HL-60 (cell line): ENCODE measurements around the gene MAP4K4.

Source experiments
- DNase-seq, 2 experiments: peaks; one replicate each; pipeline ENCODE4 v3.0.0-alpha.2; 2010 to 2020; ENCODE audit warnings: low read depth in 1 of 2, low spot score in 1 of 2
- H3K27ac ChIP-seq: fragments of 250-450 bp; sonication (Bioruptor Pico); replicated peaks from 2 replicates; pipeline ENCODE4 v1.5.1; 2020; ENCODE audit warnings: mild to moderate bottlenecking, moderate library complexity
- H3K27me3 ChIP-seq: fragments of 250-450 bp; sonication (Bioruptor Pico); 2 replicates; pipeline ENCODE4 v1.5.1; 2021; ENCODE audit warnings: mild to moderate bottlenecking, moderate library complexity; ENCODE audit not compliant: insufficient read depth, poor library complexity, severe bottlenecking
- H3K4me3 ChIP-seq: replicated peaks from 2 replicates; pipeline ENCODE4 v1.5.1; 2011; ENCODE audit warnings: mild to moderate bottlenecking, control low read depth, low read length; ENCODE audit not compliant: insufficient read depth
- GABPA ChIP-seq: IDR thresholded peaks from 2 replicates; pipeline ENCODE4 v1.6.1; 2012; ENCODE audit warnings: low read depth
- POLR2AphosphoS5 ChIP-seq: IDR thresholded peaks from 2 replicates; pipeline ENCODE4 v1.6.1; 2012; ENCODE audit warnings: low read depth
- SPI1 ChIP-seq: IDR thresholded peaks from 2 replicates; pipeline ENCODE4 v1.6.1; 2012; ENCODE audit warnings: low read depth, mild to moderate bottlenecking, borderline replicate concordance
- TF ChIP-seq, protein P1 (sequence below): IDR thresholded peaks from 2 replicates; pipeline ENCODE4 v1.6.1; 2012; ENCODE audit warnings: low read depth; ENCODE audit not compliant: insufficient replicate concordance
- TF ChIP-seq, protein P2 (sequence below): IDR thresholded peaks from one replicate; pipeline ENCODE4 v1.5.1; 2011; ENCODE audit warnings: low read length, control low read depth, inconsistent platforms; ENCODE audit not compliant: insufficient read depth

The MAP4K4 gene

DNA sequence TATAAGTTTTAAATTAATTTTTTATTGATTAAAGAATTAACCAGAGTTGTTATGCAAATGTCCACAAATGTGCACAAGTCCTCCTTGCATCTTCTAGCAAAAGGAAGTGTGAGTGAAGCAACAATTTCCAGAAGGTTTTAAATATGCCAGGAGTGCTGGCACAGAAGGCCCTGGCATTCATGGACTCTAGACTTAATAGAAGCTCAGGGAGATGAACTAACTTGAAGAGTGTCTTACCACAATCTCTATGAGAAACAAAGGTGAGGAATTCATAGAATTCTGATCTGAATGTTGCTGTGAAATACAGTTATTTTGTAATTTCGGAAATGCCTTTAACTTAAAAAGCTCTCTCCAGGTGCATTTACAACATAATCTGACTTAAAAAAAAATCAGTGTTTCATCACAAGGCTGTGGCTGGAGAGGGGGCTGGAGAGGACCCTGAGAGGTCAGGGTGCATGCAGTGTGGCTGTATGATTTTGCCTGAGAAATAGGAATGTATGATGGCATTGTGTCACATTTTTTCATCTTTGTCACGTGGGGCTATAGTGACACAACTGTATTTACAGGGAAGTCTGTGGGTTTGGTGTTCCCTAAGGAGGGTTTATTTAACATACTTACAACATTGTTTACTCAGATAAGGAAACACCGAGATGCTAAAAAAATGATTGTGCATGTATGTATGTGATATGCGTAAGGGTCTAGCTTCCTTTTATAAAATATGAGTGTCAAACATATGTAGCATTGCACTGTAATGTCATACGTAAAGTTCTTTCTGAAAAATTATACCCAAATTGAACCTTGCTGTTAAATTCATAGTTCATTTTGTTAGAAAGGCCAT, 66.2 kb downstream of the MAP4K4 start:
- peak; percentile 13 to 21 for DNase-seq

DNA sequence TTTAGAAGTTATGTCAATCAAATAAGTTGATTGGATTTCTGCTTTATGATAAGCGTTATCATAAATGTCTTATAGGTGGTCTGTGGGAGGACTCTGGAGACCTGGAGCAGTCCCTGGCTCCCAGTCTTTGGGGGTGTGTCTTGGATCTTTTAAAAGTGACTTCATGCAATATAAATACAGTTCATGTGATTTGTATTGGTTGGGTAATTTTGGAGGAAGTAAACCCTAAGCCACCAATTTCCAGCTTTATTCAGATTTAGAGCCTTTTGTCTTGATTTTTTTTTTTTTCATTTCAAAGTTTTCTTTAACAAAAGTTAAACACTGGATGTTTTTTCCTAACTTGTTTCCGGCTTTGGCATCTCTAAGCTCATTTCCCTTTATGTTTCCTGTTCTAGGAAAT, 68.8 kb downstream of the MAP4K4 start:
- no peak for DNase-seq
- H3K27ac ChIP-seq: no peak overlapping the region
- H3K4me3 ChIP-seq: no peak overlapping the region
- H3K27me3 ChIP-seq: no peaks in the 10 kb centered on the region
- TF ChIP-seq SPI1: no peak
- no peak for TF ChIP-seq GABPA
- TF ChIP-seq, protein P1, sequence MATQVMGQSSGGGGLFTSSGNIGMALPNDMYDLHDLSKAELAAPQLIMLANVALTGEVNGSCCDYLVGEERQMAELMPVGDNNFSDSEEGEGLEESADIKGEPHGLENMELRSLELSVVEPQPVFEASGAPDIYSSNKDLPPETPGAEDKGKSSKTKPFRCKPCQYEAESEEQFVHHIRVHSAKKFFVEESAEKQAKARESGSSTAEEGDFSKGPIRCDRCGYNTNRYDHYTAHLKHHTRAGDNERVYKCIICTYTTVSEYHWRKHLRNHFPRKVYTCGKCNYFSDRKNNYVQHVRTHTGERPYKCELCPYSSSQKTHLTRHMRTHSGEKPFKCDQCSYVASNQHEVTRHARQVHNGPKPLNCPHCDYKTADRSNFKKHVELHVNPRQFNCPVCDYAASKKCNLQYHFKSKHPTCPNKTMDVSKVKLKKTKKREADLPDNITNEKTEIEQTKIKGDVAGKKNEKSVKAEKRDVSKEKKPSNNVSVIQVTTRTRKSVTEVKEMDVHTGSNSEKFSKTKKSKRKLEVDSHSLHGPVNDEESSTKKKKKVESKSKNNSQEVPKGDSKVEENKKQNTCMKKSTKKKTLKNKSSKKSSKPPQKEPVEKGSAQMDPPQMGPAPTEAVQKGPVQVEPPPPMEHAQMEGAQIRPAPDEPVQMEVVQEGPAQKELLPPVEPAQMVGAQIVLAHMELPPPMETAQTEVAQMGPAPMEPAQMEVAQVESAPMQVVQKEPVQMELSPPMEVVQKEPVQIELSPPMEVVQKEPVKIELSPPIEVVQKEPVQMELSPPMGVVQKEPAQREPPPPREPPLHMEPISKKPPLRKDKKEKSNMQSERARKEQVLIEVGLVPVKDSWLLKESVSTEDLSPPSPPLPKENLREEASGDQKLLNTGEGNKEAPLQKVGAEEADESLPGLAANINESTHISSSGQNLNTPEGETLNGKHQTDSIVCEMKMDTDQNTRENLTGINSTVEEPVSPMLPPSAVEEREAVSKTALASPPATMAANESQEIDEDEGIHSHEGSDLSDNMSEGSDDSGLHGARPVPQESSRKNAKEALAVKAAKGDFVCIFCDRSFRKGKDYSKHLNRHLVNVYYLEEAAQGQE: no peak
- TF ChIP-seq, protein P2, sequence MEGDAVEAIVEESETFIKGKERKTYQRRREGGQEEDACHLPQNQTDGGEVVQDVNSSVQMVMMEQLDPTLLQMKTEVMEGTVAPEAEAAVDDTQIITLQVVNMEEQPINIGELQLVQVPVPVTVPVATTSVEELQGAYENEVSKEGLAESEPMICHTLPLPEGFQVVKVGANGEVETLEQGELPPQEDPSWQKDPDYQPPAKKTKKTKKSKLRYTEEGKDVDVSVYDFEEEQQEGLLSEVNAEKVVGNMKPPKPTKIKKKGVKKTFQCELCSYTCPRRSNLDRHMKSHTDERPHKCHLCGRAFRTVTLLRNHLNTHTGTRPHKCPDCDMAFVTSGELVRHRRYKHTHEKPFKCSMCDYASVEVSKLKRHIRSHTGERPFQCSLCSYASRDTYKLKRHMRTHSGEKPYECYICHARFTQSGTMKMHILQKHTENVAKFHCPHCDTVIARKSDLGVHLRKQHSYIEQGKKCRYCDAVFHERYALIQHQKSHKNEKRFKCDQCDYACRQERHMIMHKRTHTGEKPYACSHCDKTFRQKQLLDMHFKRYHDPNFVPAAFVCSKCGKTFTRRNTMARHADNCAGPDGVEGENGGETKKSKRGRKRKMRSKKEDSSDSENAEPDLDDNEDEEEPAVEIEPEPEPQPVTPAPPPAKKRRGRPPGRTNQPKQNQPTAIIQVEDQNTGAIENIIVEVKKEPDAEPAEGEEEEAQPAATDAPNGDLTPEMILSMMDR: no peak
- TF ChIP-seq POLR2AphosphoS5: no peak

More for the DNA sequence above, 66.2 kb downstream of the MAP4K4 start:
- Histone ChIP-seq H3K27ac (no peak overlapping the region), H3K4me3 (no peak overlapping the region), H3K27me3 (no peaks in the 10 kb centered on the region)
- TF ChIP-seq, protein P2: no peak
- no peak for TF ChIP-seq SPI1
- TF ChIP-seq GABPA: no peak
- TF ChIP-seq POLR2AphosphoS5: no peak
- TF ChIP-seq, protein P1: no peak

DNA sequence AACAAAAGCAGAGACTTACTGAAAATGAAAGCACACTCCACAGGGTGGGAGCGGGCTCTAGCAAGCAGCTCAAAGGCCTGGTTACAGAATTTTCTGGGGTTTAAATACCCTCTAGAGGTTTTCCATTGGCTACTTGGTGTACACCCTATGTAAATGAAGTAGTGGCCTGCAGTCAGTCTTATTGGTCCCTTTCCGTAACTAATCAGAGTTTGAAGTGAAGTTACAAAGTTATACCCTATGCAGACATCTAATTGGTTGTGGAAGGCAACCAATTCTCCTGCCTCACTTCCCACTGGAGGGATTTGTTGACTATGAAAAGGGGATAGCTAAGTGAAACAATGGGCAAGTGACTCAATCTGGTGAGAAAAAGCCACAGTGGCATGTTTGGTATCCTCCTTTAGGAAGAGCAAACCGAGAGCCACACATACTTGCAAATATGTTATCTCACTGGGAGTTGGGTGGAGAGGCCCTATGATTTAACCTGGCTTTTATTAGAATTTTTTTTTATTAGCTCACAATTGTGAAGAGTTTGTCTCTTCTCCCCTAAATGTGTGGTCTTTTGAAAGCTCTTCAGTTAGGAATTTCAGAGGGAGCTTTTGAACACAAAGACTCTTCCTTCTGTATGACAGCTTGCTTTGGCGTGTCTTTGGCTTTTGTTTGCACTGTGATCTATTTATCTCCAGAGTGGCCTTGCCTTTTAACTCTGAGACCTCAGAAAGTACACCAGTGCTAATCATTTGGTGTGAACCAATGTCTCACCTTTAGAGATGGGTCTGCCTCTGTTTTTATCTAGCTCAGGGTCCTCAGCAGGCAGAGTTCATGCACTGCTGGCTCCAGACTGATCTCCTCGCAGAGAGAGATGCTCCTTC, 69.6 kb downstream of the MAP4K4 start:
- no peak overlapping the region for H3K4me3 ChIP-seq
- TF ChIP-seq POLR2AphosphoS5 (no peak), GABPA (no peak), SPI1 (no peak)
- TF ChIP-seq, protein P2: no peak
- TF ChIP-seq, protein P1: no peak
- H3K27ac ChIP-seq: no peak overlapping the region
- H3K27me3 ChIP-seq: no peaks in the 10 kb centered on the region
- no peak for DNase-seq
